Stimulated activated naive CD4-positive, alpha-beta T cell treated with Interleukin-2 at 50 U/mL for 16 hours (primary cell): ENCODE measurements around the gene RNLS.

ENCODE experiments used
- DNase-seq: peaks from one replicate; lab custom pipeline; 2025; lab: John Stamatoyannopoulos, UW

The RNLS gene

DNA sequence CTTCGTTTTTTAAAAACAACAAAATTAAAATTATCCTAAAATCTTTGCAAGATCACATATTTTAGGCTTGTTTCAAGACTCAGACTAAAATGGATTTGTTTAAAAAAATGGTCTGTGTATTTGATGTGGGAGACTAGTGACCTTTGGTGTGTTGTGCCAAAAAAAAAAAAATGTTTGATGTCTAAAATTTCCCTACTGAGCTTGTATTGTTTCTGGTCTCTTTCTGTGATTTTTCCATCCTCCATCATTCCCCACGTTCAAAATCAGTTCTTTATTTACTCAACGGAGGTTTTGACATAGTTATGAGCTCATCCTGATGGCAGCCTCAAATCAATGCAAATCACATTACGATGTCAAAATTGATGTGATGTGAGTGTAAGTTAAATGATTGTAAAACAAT is 326.2 kb downstream of the RNLS start:
- no peak for DNase-seq

DNA sequence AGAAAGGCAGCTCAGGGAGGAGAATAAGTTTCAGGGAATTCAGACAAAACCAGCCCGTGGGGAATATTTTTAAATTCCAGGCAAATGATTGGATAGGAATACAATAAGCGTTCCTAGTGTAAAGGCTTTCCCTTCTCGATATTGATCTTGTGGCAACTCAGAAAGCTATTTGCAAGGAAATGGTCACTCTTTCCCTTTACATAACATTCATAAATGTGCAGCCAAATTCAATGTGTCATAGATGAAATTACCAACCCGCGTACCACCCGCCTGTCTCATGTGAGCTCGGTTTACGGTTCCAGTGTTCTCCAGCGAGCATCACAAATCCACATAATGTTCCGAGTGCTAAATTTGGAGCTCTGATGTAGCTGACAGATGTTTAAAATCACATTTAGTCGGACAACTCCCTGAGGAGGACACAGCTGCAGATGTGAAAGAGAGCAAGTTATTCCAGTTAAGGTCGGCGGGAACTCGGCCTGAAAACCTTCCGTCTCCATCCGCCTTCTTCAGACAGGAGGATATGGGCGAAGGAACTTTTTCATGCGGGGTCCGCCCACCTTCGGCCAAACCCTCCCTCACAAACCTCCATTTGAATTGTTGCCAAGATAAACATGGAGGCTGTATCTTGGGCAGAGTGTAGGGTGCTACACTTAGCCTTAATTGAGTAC is 327.0 kb downstream of the RNLS start:
- DNase-seq = no peak

DNA sequence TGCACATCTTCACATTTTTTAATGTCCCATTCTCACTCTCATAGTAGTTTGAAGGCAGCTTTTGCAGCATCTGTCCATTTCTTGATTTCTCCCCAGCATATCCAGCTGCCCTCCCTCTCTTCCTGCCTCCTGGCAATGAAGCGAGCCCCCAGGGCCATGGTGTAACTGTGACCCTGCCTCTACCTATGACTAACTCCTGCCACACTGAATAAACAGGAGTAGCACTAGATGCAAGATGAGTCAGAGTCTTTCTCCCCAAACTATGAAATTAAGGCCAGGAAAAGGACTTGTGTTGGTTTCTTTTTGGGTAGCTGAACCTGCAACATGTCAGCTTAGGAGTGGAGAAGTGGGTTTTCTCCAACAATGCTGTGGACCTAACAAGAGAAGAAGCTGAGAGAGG is 329.0 kb downstream of the RNLS start:
- DNase-seq = no peak

DNA sequence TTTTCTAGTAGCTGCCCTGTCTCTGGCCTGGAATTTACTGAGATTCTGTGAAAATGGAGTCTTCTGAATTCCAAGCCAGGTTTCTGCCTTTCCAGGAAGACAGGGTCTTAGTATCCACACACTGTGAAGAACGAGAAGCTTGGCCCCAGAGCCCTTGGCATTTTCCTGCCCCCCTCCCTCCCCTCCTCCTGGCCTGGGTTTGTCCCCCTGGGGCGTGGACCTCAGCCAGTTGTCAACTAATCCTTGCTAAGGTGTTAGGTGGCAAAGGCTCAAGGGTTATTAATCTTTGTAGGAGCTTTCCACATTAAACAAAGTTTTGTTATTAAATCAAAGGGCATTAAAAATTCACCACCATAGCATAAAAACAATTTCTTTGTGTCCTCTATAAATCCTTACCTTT is 329.5 kb downstream of the RNLS start:
- no peak for DNase-seq

DNA sequence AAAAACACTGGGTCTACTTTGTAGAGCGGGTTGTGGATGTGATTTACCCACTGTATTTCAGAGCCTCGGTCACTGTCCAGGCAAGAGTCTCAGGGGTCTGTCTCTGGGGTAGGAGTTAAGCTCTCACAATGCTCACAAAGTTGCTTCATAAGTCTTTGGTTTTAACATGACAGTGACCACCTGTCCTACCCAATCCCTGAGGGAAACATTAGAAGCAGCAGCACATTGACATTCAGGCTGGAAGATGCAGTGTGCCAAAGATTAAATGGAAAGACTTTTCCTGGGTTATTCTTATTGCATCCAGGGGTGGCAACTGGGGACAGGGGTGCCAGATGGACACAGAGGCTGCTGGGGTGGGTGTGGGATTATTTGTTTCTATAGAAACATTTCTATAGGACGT is 330.0 kb downstream of the RNLS start:
- DNase-seq = no peak

DNA sequence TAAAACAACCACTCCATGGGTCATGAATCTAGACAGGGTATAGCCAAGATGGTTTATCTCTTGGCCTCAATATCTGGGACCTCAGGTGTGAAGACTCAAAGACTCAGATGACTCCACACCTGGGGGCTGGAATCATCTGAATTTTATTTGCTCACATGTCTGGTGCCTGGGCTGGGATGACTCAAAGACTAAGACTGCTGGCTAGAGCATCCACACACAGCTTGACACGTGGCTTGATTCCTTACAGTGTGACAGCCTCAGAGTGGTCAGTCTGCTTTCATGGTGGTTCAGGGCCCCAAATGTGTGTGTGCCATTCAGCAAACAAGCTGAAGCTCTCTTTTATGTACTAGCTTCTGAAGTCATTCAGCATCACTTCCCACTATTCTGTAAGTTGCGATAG is 333.7 kb downstream of the RNLS start:
- DNase-seq = no peak

DNA sequence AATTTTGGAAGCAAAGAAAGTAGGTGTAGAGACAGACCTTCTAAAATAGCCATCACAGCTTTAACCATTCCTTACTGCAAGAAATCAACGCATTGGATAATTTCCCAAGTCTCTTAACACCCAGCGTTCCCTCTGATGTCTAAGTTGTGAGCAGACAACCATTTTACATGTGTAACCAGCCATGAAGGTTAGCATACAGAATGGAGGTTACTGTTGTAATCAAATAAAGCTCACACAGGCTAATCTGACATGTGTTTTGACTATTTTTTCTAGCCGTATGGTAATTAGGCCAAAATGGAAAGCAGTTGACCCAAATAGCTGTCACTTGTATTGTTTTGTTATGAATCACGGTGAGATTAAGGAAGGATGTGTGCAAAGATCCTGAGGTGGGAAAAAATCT is 336.4 kb downstream of the RNLS start:
- DNase-seq = no peak

DNA sequence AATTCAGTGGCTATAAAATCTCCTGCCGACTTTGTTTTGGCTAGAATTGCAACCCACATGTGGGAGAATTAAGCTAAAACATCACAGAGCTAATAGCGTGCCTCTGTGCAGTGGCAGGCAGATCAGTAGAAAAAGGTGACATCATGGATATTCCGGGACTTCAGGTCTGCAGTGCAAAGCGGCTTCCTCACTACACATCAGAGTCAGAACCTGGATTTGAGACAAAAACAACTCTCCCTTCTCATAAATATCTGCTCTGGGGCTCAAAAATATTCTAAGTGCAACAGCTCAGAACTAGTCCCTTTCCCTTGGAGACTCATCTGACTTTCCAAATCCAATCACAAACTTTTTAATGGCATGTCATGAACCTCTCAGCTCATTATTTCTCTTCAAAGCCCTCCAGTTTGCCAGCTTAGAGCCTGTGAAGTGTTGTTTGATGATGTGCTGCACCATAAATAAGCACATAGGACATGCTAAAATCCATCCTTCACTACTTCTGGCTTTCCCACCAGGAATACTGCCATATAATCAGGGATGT is 337.1 kb downstream of the RNLS start:
- no peak for DNase-seq

DNA sequence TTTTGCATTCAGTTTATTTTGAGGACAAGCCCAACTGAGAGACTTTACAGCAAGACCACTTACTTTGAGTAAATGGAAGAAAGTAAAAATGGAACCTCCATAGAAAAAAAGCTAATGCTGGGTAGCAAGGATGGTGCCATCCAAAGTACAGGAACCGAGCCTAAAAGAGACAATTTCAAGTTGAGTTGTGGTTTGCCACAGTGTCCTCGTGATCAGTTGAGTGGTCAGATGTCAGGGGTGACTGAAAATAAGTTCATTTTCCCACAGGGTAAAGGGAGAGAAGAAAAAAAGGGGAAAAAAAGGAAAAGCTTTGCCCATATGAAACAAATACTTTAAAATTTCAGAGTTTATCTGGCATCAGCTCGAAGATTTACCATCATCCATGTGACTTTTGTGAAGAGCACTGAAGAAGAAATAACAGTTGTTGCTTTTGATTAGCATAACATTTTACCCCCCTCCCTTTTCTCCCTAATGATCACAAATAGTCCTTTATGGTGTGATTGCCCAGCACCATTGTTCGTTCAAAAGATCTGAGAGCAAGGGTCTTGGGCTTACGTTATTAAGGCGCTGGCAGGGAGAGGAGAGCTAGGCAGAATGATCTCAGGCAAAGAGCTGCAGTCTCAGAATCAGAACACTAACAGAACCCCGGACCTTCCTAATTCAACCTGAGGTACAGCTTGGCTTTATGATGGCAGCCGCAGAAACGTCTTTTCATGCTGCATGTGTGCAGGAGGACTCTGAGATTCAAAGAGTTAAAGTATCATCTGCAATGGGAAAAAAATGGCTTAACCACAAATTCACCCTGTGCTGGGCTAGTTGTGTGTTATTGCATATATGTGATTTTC is 338.1 kb downstream of the RNLS start:
- DNase-seq = no peak

DNA sequence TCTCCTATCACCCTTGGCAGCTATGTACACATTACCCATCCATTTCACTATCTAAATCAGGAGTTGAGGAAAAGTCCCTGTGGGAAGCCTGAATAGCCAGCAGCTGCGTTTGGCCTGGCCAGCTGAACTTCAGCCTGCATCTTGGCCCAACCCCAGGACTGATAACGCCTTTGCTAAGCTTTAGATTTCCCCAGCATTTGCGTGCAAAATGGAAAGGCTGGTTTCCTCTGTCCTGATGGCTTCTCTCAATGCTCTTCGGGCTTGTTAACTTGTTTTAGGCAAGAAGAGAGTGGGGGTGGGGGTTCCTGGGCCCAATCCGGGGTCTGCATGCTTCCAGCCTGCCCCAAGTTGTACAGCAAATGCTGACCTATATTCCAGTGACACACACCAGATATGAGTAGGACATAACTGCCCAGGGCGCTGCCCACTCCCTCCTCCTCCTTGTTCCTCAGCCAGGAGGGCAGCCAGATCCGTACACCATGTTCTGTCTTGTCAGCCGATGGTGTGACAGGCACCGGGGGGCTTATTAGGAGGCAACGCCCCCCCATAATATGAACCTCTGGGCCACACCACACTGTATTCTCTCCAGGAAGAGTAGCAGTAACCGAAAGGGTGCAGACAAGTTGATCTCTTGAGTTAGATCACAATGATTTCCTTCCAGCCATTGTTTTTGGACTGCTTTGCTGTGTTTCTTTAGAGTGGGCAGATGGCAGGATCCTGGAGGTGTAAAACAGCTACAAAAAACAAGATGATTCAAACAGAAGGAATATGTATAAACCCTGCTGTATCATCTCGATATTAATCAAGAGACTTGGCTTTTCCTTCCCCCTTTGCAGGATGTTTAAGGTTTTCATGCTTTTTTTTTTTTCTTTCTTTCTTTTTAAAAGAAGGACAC is 339.0 kb downstream of the RNLS start:
- DNase-seq = no peak

DNA sequence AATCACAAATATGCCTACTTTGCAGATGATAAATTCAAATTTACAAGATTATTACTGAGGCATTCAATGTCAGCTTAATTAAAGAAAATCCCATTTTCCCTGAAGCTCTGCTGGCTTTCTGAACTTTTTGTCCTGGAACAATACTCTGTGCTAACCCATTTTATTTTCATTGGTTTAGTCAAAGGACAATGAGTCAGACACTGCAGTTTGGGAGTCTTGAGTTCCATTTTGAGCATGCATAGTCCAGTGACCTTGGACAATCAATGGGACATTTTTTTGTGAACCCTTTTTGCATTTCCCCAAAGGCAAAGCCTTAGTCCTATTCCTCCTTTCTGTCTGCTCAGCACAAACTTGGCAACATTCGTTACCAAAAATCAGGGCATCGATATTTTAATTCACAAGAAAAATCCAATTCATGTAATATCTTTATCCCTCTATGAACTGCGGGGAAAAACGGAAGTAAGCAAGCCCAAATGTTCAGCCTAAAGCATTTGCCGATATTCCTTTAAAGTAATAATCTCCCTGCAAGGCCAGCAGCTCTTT is 339.8 kb downstream of the RNLS start:
- DNase-seq = no peak

DNA sequence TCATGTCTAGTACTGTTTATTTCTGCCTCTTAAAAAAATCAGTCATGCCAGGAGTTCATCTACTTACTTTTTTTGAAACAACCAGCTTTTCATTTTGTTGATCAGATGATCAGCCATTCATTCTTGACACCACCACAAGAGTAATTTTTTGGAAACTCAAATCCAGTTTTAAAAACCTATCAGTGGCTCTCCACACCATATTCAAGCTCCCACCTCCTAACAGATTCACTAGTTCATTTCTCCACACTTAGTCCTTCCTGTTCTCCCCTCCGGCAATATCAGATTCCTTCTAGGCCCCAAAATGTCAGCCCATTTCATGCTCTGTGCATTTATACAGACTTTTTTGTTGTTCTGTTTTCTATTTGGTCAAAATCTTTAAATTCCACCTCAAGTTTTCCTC is 341.6 kb downstream of the RNLS start:
- DNase-seq = no peak

DNA sequence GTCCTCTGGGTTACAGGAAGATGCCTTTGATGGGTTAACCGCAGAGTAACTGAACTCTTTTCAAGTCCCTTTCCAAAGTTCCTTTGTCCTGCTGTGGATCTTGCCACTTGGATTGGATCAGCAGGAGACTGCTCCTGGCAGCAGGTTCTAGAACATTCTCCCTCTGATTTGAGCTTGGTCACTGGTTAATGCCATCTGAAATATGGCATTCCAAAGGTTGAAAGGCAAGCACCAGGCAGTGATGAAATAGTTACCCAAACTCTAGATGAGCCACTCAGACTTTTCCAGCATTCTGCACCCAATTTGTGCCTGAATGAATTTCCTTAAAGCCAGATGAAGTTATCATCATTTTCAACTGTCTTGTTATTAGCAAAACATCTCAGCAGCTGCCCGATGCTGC is 343.9 kb downstream of the RNLS start:
- no peak for DNase-seq

DNA sequence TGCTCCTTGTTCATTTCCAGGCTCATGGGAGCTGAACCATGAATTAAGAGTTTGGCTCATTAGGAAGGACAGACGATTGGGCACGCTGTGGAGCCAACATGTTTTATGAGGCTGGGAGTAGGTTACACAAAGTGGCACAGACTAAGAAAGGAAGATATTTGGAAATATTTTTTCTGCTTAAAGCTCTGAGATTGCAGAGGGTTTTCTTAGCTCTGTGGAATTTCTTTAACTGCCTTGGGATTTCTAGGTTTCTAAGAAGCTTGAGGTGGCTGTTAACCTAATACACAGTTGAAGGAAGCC is 344.6 kb downstream of the RNLS start:
- DNase-seq = no peak

DNA sequence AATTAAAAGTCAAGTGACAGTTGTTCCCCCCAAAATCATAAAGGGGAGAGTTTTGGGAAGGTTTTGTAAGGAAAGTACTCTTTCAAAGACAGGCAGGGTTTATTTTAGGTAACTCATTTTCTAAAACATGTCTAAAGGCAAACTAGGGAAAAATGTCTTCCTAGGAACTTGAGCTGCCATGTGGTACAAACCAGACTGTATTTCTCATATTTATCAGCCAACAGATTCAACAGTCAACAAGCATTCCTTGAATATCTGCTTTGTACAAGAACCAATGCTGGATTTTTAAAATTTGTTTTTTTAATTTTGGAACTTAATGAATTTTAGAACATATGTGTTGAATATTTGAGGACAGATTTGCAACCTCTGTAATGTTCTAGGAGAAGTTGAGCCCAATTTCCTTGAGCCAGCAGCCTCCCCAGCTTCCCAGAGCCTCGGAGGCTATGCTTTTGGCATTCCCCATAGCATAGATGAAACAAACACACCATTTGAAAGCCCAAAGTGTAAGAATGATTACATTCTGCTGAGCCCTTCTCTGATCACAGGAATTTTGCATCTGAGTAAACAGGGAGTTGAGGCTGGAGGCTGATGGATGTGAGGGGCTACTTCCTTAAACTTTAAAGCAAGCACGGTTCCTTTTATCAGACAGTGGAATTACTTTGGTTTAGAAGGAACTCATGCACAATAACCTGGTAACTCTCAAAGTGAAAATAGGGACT is 345.1 kb downstream of the RNLS start:
- DNase-seq = no peak

DNA sequence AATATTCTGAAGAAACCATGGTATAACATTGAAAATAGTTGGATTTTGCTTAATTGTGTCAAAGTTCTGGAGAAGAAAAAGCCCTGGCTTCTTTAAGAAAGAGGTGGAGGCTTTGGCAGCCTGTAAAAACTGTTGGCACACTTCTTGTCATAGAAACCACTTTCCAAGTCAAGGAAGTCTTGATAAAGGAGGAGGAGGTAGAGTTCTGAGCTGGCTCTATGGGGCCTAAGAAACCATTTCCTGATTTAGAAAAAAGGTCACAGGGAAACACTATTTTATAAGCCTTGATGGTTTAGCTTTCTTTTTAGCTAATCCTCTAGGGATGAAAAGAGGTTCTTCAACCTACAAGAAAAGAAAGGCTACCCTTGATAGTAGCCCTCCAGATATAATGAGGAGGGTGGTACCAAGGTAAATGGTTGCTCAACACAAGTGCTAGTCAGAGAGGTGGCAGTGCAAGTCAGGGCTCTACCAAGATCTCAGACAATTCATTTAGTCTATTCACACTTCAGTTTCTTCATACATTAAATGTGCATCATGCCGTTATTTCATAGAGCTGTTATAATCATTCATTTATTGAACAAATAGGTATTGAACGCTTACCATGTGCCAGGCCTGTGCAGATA is 346.9 kb downstream of the RNLS start:
- DNase-seq = no peak

DNA sequence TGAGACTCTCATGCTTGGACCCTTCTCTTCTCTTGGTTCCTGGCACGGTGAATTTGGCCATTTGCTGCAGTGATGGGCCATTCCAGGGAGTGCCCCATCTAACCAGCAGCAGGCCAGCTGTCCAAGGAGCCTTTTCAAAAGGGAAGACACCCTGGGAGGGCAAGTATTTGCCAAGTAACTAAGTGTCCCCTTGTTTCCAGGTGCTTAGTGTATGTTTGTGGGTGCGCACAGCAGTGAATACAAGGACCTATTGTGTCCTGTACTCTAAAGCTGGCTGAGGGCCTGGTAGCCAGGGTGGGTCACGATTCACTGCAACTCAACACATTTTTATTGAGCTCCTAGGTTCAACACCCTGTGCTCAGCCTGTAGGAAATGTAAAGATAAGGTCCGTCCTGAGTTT is 348.8 kb downstream of the RNLS start:
- DNase-seq = no peak

DNA sequence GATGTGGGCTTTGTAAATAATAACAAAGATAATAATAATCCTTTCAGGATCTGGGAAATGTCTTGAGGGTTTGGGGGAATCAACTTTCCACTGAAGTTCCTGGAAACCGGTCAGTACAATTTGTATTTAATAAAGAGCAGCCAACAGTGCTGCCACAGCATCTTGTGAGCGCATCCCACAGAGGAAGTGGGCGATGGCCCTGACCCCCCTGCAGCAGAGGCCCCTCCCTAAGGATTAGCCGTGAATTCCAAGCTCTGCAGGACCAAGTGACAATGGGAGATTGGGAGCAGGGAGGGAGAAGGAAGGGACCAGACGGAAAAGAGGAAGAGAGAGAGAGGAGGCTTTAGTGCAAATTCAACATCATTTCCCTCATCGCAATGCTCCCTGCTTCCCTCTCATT is 349.2 kb downstream of the RNLS start:
- no peak for DNase-seq

DNA sequence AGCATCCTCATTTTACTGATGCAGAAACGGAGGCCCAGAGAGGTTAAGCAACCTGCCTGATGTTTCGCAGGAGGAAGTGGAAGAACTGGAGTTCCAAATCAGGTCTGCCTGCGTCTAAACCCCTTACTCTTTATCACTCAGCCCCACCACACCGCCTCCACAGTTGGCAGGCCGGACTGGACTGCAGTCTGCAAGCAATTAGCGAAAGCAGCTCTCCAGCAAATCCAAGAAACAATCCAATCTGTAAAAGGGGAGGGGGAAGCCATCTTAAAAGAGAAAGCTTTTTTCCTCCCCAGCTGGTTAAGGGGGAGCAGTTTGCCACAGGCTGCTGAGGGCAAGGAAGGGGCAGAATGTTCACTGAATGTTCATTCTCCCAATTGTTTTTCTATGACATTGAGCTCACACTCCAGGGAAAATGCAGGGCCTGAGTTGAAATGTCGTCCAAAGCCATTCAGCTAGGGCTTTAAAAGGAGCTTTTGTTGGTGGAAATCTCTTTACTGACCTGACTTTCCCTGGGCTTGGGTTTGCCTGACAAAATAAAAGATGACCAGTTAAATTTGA is 350.1 kb downstream of the RNLS start:
- no peak for DNase-seq

DNA sequence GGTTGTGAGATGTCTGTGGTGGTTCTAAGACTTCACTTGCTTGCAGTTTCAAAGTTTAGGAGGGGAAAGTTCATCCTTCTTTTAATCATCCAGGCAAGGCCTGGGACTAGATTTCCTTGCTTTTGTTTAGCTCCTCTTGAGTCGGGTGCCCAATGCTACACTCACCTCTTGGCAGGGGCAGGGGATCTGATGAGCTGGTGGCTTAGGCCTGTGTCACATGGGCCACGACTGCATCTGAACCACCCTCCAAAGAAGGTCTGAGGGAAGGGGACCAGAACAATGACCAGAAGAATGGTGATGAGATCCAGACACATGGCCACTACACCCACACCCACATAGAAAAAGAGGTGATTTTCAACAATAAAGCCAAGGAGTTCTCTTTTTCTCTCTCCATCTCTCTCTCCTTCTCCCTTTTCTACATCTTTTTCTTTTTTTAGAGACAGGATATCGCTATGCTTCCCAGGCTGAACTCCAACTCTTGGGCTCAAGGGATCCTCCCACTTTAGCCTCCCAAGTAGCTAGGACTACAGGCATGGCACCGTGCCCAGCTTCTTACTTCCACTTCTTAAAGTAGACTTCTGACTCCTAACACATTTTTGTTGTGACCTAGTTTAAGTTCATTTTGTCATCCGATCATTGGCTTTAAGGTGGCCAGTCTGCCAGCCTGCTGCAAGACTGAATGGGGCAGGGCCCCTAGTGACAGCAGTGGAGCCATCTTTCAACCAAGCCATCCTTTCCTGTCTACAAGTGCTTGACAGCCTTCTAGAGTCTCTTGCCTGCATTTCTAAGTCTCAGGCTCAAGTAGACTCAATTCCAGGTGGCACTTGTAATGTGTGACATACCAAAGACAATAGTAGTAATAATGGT is 350.9 kb downstream of the RNLS start:
- no peak for DNase-seq
